ENCODE results near the gene CDC42EP3.
A peak's percentile ranks its signal among the peaks of the same experiment; 100 is the strongest.

Gene CDC42EP3

GRCh38 chr2:37683921-37684780, 12.7 kb upstream of the CDC42EP3 start:
- no peak for DNase-seq (ENCODE audit: low read depth in 4 of 4, low spot score in 1 of 4)

DNA sequence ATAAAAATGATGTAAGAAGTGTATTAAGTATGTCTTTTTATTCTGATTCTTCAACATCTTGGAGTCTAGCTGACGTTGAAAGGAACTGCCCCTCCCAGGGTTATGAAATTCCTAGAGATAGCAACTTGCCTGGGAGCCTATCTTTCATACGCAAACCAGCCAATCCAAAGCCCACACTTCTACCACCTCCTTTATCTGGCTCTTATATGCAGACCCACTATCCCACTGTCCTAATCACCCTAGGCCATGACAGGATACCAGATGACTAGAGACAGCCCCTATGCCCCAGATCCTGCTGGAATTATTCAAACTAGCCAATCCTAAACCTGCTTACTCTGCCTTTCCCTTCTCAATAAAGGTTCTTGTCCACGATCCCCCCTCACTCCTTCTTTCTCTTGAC, 11.8 kb upstream of the CDC42EP3 start:
- no peak for DNase-seq (ENCODE audit: low read depth in 4 of 4, low spot score in 1 of 4)

DNA sequence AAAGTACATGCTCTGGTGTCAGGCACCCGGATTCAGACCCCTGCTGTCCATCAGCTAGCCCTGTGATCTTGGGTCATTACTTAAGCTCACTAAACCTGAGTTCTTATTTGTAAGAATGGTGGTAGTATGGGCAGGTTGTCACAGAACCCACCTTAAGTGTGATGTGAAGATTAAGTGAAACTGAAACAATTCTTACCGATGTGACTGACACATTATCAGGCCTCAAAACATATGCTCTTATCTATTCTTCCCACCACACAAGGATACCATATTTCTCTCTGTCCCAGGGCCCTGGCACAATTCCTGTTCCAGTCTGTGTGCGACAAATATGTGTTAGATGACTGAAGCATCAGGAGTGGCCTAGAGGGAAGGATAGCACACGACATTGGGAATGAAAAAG, 11.0 kb upstream of the CDC42EP3 start:
- DNase-seq (ENCODE audit: low read depth in 4 of 4, low spot score in 1 of 4): no peak

DNA sequence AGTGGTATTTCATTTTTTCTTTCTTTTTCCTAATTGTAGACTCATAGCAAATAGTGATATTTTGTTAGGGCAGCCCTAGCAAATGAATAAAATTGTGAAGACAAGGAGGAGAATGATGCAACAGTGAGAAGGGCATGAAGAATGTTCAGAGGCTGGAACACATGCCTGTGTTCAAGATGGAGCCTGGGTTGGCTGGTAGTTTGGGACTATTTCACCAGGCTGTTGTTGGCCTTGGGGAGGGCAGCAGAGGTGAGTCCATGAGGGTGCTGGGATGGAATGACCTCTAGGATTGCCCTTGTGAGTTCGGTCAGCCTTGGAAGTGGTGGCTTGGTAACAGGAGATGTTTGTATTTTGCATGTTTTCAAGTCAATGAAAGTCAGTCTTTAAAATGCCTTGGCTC, 10.1 kb upstream of the CDC42EP3 start:
- DNase-seq (ENCODE audit: low read depth in 4 of 4, low spot score in 1 of 4): no peak

DNA sequence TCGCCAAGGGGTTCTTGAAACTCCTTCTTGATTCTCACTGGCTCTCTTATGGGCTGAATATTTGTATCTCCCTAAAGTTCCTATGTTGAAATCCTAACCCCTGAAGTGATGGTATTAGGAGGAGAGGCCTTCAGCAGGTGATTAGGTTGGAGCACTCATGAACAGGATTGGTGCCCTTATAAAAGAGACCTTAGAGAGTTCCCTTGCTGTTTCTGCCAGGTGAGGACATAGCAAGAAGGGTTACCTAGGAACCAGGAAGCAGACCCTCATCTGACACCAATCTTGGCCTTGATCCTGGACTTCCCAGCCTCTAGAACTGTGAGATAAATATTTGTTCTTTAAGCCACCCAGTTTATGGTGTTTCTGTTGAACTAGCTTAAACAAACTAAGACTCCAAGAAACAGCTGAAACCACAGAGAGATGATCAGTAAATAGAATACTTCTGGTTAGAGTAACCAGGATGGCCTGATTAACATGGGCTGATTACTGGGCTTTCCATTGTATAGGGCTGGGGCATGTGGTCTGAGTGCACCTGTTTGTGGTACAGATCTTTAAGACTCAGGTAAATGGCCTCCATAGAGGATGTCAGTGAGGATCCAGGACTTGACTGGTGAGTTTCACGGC, 7.7 kb upstream of the CDC42EP3 start:
- DNase-seq (ENCODE audit: low read depth in 4 of 4, low spot score in 1 of 4): no peak

GRCh38 chr2:37676274-37676673, 4.8 kb upstream of the CDC42EP3 start:
- no peak for DNase-seq (ENCODE audit: low read depth in 4 of 4, low spot score in 1 of 4)

- no peak for DNase-seq (ENCODE audit: low read depth in 4 of 4, low spot score in 1 of 4)
These were observed 3.5 kb upstream of the CDC42EP3 start for GRCh38 chr2:37674946-37675345.

DNA sequence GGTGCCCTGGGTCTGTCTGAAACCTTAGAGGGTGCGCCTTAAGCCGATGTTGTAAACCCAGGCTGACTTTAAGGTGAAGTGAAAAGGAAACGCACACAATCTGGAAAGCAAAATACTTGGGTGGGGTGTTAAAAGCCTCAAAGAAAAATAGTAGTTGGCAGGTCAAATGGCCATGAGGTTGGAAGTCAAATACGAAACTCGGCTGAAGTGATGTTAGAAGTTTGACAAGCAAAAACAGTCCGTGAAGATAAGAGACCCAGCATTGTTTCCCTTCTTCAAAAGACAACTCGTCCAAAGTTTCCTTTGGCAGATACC, 1.4 kb upstream of the CDC42EP3 start:
- no peak for DNase-seq (ENCODE audit: low read depth in 4 of 4, low spot score in 1 of 4)

- DNase-seq (ENCODE audit: low read depth in 4 of 4, low spot score in 1 of 4): peak; percentile 40 to 52 (median 47)
These were observed 845 bp upstream of the CDC42EP3 start for GRCh38 chr2:37672104-37672869.

- DNase-seq (ENCODE audit: low read depth in 4 of 4, low spot score in 1 of 4): no peak
These were observed 318 bp upstream of the CDC42EP3 start for GRCh38 chr2:37671816-37672103.

DNA sequence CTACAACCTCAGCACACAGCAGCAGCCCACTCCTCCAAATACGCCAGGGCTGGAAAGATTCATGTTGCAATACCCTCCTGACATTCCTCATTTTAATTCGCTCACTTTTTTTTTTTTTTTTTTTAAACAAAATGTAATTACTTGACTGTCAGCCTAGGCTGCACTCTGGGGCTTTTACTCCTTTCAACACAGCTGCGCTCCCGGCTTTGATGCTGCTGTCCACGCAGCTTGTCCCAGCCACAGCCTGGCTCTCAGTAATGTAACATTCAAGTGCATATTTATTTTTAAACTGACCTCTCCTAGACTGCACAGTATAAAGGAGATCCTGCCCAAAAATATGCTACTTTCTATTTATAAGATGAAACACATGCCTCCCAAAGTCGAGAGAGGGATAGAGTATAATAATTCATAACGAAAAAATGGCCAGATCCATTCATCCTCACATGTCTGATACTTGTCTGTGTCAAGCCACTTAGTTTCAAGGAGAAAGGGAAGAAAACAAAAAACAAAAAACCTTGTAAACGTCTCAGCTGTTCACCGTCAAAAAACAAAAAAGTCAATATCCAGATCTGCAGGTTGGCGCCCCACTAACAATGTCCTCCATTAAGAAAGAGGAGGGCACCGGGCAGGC, 949 bp downstream of the CDC42EP3 start:
- no peak for DNase-seq (ENCODE audit: low read depth in 4 of 4, low spot score in 1 of 4)

GRCh38 chr2:37669446-37669845, 2.0 kb downstream of the CDC42EP3 start:
- no peak for DNase-seq (ENCODE audit: low read depth in 4 of 4, low spot score in 1 of 4)

GRCh38 chr2:37667704-37668103, 3.7 kb downstream of the CDC42EP3 start:
- no peak for DNase-seq (ENCODE audit: low read depth in 4 of 4, low spot score in 1 of 4)

DNA sequence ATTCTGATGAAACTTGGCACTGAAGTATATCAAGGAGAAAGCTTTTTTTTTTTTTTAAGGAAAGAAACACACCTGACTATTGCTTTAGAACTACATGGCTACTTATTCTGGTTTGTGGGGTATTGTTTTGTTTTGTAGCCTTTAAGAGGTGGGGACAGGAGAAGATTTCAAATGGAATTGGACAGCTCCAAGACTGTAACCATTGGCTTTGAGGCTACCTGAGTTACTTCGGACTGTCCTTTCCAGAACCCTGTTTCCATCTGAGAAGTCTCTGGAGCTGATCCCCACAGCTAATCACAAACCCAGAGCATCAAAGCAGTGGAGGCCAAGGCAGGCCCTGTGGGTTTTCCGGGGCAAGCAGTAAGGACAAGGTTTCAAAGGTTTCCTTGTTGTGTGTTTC, 4.7 kb downstream of the CDC42EP3 start:
- DNase-seq (ENCODE audit: low read depth in 4 of 4, low spot score in 1 of 4): no peak

GRCh38 chr2:37665604-37666362, 5.7 kb downstream of the CDC42EP3 start:
- no peak for DNase-seq (ENCODE audit: low read depth in 4 of 4, low spot score in 1 of 4)

GRCh38 chr2:37665043-37665442, 6.4 kb downstream of the CDC42EP3 start:
- no peak for DNase-seq (ENCODE audit: low read depth in 4 of 4, low spot score in 1 of 4)

DNA sequence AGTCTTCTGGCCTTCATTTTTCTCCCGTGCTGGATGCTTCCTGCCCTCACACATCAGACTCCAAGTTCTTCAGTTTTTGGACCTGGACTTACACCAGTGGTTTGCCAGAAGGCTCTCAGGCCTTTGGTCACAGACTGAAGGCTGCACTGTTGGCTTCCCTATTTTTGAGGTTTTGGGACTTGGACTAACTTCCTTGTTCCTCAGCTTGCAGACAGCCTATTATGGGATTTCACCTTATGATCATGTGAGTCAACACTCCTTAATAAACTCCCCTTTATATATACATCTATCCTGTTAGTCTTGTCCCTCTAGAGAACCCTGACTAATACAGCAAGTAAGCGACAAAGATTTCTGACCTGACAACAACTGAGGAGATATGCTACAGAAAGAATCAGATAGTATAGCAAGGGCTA, 7.2 kb downstream of the CDC42EP3 start:
- no peak for DNase-seq (ENCODE audit: low read depth in 4 of 4, low spot score in 1 of 4)

- DNase-seq (ENCODE audit: low read depth in 4 of 4, low spot score in 1 of 4): no peak
These were observed 8.1 kb downstream of the CDC42EP3 start for GRCh38 chr2:37663390-37663789.

DNA sequence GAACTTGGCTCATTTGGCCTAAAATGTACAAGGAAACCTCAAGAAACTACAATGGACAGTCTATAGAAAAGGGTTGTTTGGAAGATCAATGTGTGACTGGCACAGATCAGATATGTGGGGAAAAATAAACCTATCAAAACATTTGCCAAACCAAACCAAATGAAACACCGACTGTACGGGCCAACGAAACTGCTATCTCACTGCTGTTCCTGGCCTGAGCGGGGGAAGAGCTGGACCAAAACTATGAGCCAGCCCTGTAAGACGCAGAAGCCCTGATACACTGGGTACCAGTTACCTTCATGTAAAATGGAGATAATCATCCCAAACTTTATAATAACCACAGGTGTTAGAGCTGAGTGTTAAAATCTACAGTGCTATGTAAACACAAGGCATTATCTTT, 11.7 kb downstream of the CDC42EP3 start:
- no peak for DNase-seq (ENCODE audit: low read depth in 4 of 4, low spot score in 1 of 4)

DNA sequence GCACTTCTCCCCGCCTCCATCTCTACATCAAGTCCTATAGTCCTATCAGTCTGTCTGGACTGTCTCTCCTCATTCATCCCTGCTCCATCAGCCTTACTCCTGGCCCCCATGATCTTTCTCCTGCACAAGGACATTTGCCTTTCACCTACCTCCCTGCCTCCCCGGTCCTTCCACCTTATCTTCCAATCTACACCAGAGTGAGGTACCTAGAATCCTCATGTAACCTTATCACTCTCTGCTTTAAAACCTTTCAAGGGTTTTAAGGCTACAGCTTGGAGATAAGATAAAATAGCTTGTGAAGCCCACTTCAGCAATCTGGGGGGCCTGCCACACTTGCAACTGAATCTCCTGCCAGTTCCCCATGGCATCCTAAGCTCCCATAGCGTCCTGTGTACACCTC, 12.8 kb downstream of the CDC42EP3 start:
- no peak for DNase-seq (ENCODE audit: low read depth in 4 of 4, low spot score in 1 of 4)

GRCh38 chr2:37657471-37657870, 14.0 kb downstream of the CDC42EP3 start:
- DNase-seq (ENCODE audit: low read depth in 4 of 4, low spot score in 1 of 4): no peak
